CD14-positive monocyte (primary cell): ENCODE data around the gene MOB3B. TPM values are rescaled to one million over a fixed set of nuclear protein-coding genes. Genes with fewer than 3 reads are reported as not detected.

Experiments
- DNase-seq, 3 donors: peaks; one replicate each; pipeline ENCODE4 v3.0.0-alpha.2; 2011 to 2022
- H2AFZ ChIP-seq: 2 replicates; pipeline ENCODE4 v1.6.0; 2012; ENCODE audit warnings: mild to moderate bottlenecking, low read depth, low read length, inconsistent platforms; ENCODE audit not compliant: insufficient read depth, poor library complexity, severe bottlenecking
- H3K27ac ChIP-seq, 2 donors: 1 replicate in 1 of 2; 2 replicates in 1 of 2; pipeline ENCODE4 v1.5.1; 2012 to 2013; ENCODE audit warnings: low read length in 2 of 2, control low read depth in 1 of 2, inconsistent platforms in 1 of 2, low read depth in 1 of 2, mild to moderate bottlenecking in 1 of 2
- H3K27me3 ChIP-seq, 2 donors: one replicate each; pipeline versions ENCODE4 v1.6.0 to v1.6.1; 2011 to 2013; ENCODE audit warnings: low read length in 2 of 2; ENCODE audit not compliant: control insufficient read depth in 2 of 2, insufficient read depth in 2 of 2
- H3K36me3 ChIP-seq, 2 donors: replicated peaks in 1 of 2; 1 replicate in 1 of 2; 2 replicates in 1 of 2; pipeline versions ENCODE4 v1.5.1 to v1.6.1; 2012 to 2013; ENCODE audit warnings: low read length in 2 of 2, control low read depth in 1 of 2, inconsistent platforms in 1 of 2, mild to moderate bottlenecking in 1 of 2; ENCODE audit not compliant: insufficient read depth in 2 of 2, control insufficient read depth in 1 of 2
- H3K4me1 ChIP-seq, 2 donors: 1 replicate in 1 of 2; 2 replicates in 1 of 2; pipeline versions ENCODE4 v1.5.1 to v1.6.1; 2012 to 2013; ENCODE audit warnings: low read length in 2 of 2, control low read depth in 1 of 2, inconsistent platforms in 1 of 2, mild to moderate bottlenecking in 1 of 2, moderate library complexity in 1 of 2; ENCODE audit not compliant: insufficient read depth in 2 of 2, control insufficient read depth in 1 of 2
- H3K4me2 ChIP-seq: replicated peaks from 2 replicates; pipeline ENCODE3; 2012; ENCODE audit warnings: low read length, moderate library complexity, mild to moderate bottlenecking; ENCODE audit not compliant: poor library complexity, severe bottlenecking; ENCODE audit errors: extremely low read depth
- H3K4me3 ChIP-seq, 3 experiments: fragments of 200-600 bp in 1 of 3; sonication (generic) in 1 of 3; replicated peaks in 1 of 3; 1 replicate in 2 of 3; 2 replicates in 1 of 3; pipeline ENCODE4 v1.5.1; 2011 to 2013; ENCODE audit warnings: low read length in 3 of 3, mild to moderate bottlenecking in 3 of 3, control low read depth in 2 of 3, low read depth in 2 of 3, inconsistent platforms in 1 of 3, moderate library complexity in 1 of 3
- H3K79me2 ChIP-seq: 2 replicates; pipeline ENCODE4 v1.6.0; 2012; ENCODE audit warnings: mild to moderate bottlenecking, control low read depth, inconsistent platforms, low read length, moderate library complexity; ENCODE audit not compliant: insufficient read depth
- H3K9ac ChIP-seq: 2 replicates; pipeline ENCODE4 v1.6.0; 2017; ENCODE audit warnings: low read length, mild to moderate bottlenecking; ENCODE audit not compliant: insufficient read depth, poor library complexity, severe bottlenecking
- H3K9me3 ChIP-seq, 2 donors: replicated peaks in 1 of 2; 1 replicate in 1 of 2; 2 replicates in 1 of 2; pipeline versions ENCODE4 v1.5.1 to v1.6.1; 2012 to 2013; ENCODE audit warnings: low read length in 2 of 2, control low read depth in 1 of 2; ENCODE audit not compliant: control insufficient read depth in 1 of 2, insufficient read depth in 1 of 2
- H4K20me1 ChIP-seq: 2 replicates; pipeline ENCODE4 v1.6.0; 2012; ENCODE audit warnings: mild to moderate bottlenecking, low read length, control low read depth, moderate library complexity; ENCODE audit not compliant: insufficient read depth
- H3K27ac Mint-ChIP-seq, 7 donors: one replicate each; pipeline ENCODE4 v1.8.0; 2020; ENCODE audit warnings: mild to moderate bottlenecking in 7 of 7, mixed read lengths in 7 of 7, moderate library complexity in 6 of 7, inconsistent platforms in 2 of 7
- H3K27me3 Mint-ChIP-seq, 3 donors: one replicate each; pipeline ENCODE4 v1.8.0; 2021 to 2022; ENCODE audit warnings: low read depth in 3 of 3, mild to moderate bottlenecking in 3 of 3, mixed read lengths in 3 of 3, moderate library complexity in 3 of 3, inconsistent platforms in 1 of 3
- H3K36me3 Mint-ChIP-seq, 2 donors: one replicate each; pipeline ENCODE4 v1.8.0; 2020; ENCODE audit warnings: mixed read lengths in 2 of 2, inconsistent platforms in 1 of 2, mild to moderate bottlenecking in 1 of 2
- H3K4me1 Mint-ChIP-seq: one replicate; pipeline ENCODE4 v1.8.0; 2020; ENCODE audit warnings: mild to moderate bottlenecking, mixed read lengths
- H3K4me3 Mint-ChIP-seq, 2 donors: one replicate each; pipeline ENCODE4 v1.8.0; 2020; ENCODE audit warnings: mild to moderate bottlenecking in 2 of 2, mixed read lengths in 2 of 2, moderate library complexity in 1 of 2
- H3K9me3 Mint-ChIP-seq, 7 donors: one replicate each; pipeline ENCODE4 v1.8.0; 2020 to 2022; ENCODE audit warnings: mixed read lengths in 7 of 7, mild to moderate bottlenecking in 6 of 7, moderate library complexity in 6 of 7, inconsistent platforms in 2 of 7
- WGBS: methylation state at CpG from one replicate; pipeline ENCODE4 v1.1.5; 2013; ENCODE audit warnings: missing lambda C conversion rate; ENCODE audit not compliant: insufficient coverage; 5-methylcytosine and 5-hydroxymethylcytosine counted together
- intact Hi-C, 2 donors: fragments of 100-400 bp; cut with micrococcal nuclease; formaldehyde crosslinking; loops; one replicate each; pipeline versions ENCODE4 v1.15.0 to v1.15.1; 2023
- polyA plus RNA-seq, 3 donors: library from polyadenylated mRNA; depleted of rRNA in 1 of 3; unstranded in 2 of 3; stranded (reverse) in 1 of 3; fragments of 300-500 nt in 2 of 3; fragments of >200 nt in 1 of 3; fragmentation: Illumina TruSeq in 2 of 3; gene quantifications; 1 replicate in 2 of 3; 2 replicates in 1 of 3; pipeline ENCODE4 v1.2.3, GENCODE V29; 2012 to 2021
- TF ChIP-seq, protein P1 (sequence below): fragments of 200-600 bp; IDR thresholded peaks from one replicate; pipeline ENCODE4 v1.8.0; 2022; ENCODE audit warnings: antibody characterized with exemption, mild to moderate bottlenecking

The MOB3B gene
- polyA plus RNA-seq, 3 donors, result 1.2 to 2.2 (median 1.4) TPM

DNA sequence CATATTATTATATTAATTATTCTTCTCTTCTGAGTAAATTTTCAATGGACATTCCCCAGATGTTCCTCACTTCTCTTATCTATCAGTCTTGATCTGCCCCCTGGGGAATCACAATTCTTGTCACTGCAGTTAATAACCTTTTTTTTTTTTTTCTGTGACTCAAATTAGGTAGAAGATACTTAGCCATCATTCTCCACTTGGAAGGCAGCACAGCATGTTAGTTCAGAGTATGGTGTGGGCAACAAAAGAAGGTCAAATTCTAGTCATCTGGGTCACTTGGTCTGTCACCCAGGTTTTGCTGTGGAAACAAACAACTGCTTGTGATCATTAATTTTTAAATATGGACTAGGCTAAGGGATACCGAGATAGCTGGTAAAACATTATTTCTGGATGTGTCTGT, 8.1 kb upstream of the MOB3B start:
- Mint-ChIP-seq H3K36me3 (peaks cover 70 to 82% of the 10 kb centered on the region in 2 donors), H3K27ac (peak overlapping the region in 2 of 7 donors; percentile 7 to 54), H3K9me3 (no peaks in the 10 kb centered on the region), H3K4me3 (no peak overlapping the region), H3K4me1 (peaks cover 42% of the 10 kb centered on the region), H3K27me3 (no peaks in the 10 kb centered on the region)
- Histone ChIP-seq H3K27ac (no peak overlapping the region), H3K9ac (no peak overlapping the region), H3K79me2 (no peaks in the 10 kb centered on the region), H4K20me1 (peaks cover 30% of the 10 kb centered on the region), H3K4me1 (peaks cover 29% of the 10 kb centered on the region in 2 donors), H3K36me3 (peaks cover 46 to 83% of the 10 kb centered on the region in 2 donors), H2AFZ (no peak overlapping the region), H3K9me3 (no peaks in the 10 kb centered on the region), H3K4me3 (no peak overlapping the region), H3K4me2 (no peak overlapping the region), H3K27me3 (no peaks in the 10 kb centered on the region)
- TF ChIP-seq, protein P1, sequence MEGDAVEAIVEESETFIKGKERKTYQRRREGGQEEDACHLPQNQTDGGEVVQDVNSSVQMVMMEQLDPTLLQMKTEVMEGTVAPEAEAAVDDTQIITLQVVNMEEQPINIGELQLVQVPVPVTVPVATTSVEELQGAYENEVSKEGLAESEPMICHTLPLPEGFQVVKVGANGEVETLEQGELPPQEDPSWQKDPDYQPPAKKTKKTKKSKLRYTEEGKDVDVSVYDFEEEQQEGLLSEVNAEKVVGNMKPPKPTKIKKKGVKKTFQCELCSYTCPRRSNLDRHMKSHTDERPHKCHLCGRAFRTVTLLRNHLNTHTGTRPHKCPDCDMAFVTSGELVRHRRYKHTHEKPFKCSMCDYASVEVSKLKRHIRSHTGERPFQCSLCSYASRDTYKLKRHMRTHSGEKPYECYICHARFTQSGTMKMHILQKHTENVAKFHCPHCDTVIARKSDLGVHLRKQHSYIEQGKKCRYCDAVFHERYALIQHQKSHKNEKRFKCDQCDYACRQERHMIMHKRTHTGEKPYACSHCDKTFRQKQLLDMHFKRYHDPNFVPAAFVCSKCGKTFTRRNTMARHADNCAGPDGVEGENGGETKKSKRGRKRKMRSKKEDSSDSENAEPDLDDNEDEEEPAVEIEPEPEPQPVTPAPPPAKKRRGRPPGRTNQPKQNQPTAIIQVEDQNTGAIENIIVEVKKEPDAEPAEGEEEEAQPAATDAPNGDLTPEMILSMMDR, result no peak
- no CpG with 5 or more reads among the region's 1 CpG for WGBS
- intact Hi-C loops, result loop anchor here in 1 of 2 donors (2.0 kb wide), 1 partner anchor 207 kb away; no protein-coding TSS in a partner anchor
- no peak for DNase-seq

DNA sequence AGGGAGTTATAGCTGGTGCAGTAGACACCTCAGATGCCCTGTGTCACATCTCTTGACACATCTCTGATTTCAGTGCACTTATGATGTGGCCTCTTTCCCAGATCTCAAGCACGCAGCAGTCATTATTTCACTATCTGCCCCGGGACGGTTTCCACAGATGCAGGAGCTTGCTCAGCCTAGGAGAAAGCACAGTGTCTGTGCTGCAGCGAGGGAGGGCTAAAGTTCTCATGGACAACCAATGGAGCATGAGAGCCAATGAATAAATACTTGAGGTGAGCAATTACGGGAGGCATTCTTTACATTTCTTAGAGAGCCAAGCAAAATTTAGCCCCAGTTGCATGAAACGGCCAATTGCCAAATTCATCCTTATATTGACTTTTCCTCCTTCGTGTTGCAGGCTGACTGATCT, 7.4 kb upstream of the MOB3B start:
- peaks cover 24% of the 10 kb centered on the region for H4K20me1 ChIP-seq
- Mint-ChIP-seq H3K27me3 (no peaks in the 10 kb centered on the region), H3K36me3 (peaks cover 66 to 79% of the 10 kb centered on the region in 2 donors), H3K27ac (peak overlapping the region in 2 of 7 donors; percentile 43 to 64), H3K9me3 (no peaks in the 10 kb centered on the region), H3K4me3 (no peak overlapping the region), H3K4me1 (peaks cover 42% of the 10 kb centered on the region)
- WGBS, result 98% methylated on average over 5 of the region's 7 CpGs
- no peaks in the 10 kb centered on the region for H3K79me2 ChIP-seq
- TF ChIP-seq, protein P1, result no peak
- no peak for DNase-seq
- H3K27ac ChIP-seq, result no peak overlapping the region
- intact Hi-C loops, result no loop called here
- peaks cover 38 to 83% of the 10 kb centered on the region in 2 donors for H3K36me3 ChIP-seq
- no peaks in the 10 kb centered on the region for H3K27me3 ChIP-seq
- H3K9ac ChIP-seq, result no peak overlapping the region
- H3K9me3 ChIP-seq, result no peaks in the 10 kb centered on the region
- no peak overlapping the region for H3K4me3 ChIP-seq
- no peak overlapping the region for H3K4me2 ChIP-seq
- no peak overlapping the region for H2AFZ ChIP-seq
- H3K4me1 ChIP-seq, result peaks cover 29% of the 10 kb centered on the region in 2 donors
